HK-2 (cell line): ENCODE measurements around the gene PIP5K1C.

Experiments used
- DNase-seq: peaks from one replicate; pipeline ENCODE4 v3.0.0-alpha.2; 2018; ENCODE audit not compliant: unreplicated experiment

The PIP5K1C gene

GRCh38 chr19:3610745-3611717 lies 89.2 kb downstream of the PIP5K1C start:
- DNase-seq: no peak

GRCh38 chr19:3609779-3610719 lies 90.2 kb downstream of the PIP5K1C start:
- DNase-seq: no peak

- no peak for DNase-seq
Observed at GRCh38 chr19:3608750-3609322, 91.4 kb downstream of the PIP5K1C start.

- no peak for DNase-seq
Observed at GRCh38 chr19:3608079-3608641, 92.1 kb downstream of the PIP5K1C start.

GRCh38 chr19:3607303-3608078 lies 92.8 kb downstream of the PIP5K1C start:
- DNase-seq: no peak

- peak; percentile 81 for DNase-seq
Observed at GRCh38 chr19:3606690-3607289, 93.5 kb downstream of the PIP5K1C start, which contains the start of gene TBXA2R. TSS of gene TBXA2R (minus strand) at chr19:3606875. CDS start at chr19:3600634, 6,241 bp downstream.

GRCh38 chr19:3606174-3606689 lies 94.0 kb downstream of the PIP5K1C start:
- peak; percentile 46 for DNase-seq

- no peak for DNase-seq
Observed at GRCh38 chr19:3605770-3606169, 94.5 kb downstream of the PIP5K1C start.

- no peak for DNase-seq
Observed at GRCh38 chr19:3605361-3605760, 94.9 kb downstream of the PIP5K1C start.

- DNase-seq: no peak
Observed at GRCh38 chr19:3604987-3605343, 95.3 kb downstream of the PIP5K1C start.

GRCh38 chr19:3604227-3604986 lies 95.9 kb downstream of the PIP5K1C start:
- no peak for DNase-seq

- DNase-seq: peak; percentile 27
Observed at GRCh38 chr19:3603121-3603811, 97.0 kb downstream of the PIP5K1C start.

GRCh38 chr19:3601021-3601420 lies 99.2 kb downstream of the PIP5K1C start:
- no peak for DNase-seq

- DNase-seq: no peak
Observed at GRCh38 chr19:3599776-3600187, 100.5 kb downstream of the PIP5K1C start.

- no peak for DNase-seq
Observed at GRCh38 chr19:3595521-3596061, 104.7 kb downstream of the PIP5K1C start.

- no peak for DNase-seq
Observed at GRCh38 chr19:3593156-3593555, 107.1 kb downstream of the PIP5K1C start.

GRCh38 chr19:3591876-3592613 lies 108.2 kb downstream of the PIP5K1C start:
- no peak for DNase-seq
